H1 (cell line): ENCODE measurements around the gene TTC28. TPM values are rescaled to one million over a fixed set of nuclear protein-coding genes. Genes with fewer than 3 reads are reported as not detected.

Experiments
- JUN ChIP-seq: IDR thresholded peaks from 2 replicates; pipeline ENCODE4 v1.6.1; 2011; ENCODE audit warnings: low read depth, mild to moderate bottlenecking, improper control_type of control experiment, low read length
- KDM1A ChIP-seq: fragments of 200-600, 300-600 bp; sonication (generic); IDR thresholded peaks from 2 replicates; pipeline ENCODE4 v1.7.1; 2016; ENCODE audit warnings: mild to moderate bottlenecking, low read length, borderline replicate concordance
- polyA plus RNA-seq, 7 experiments: library from polyadenylated mRNA; depleted of rRNA in 3 of 7; stranded (reverse) in 5 of 7; unstranded in 2 of 7; fragments of >200 nt in 5 of 7; fragments of 200-250 nt in 2 of 7; gene quantifications; 1 replicate in 5 of 7; 2 replicates in 1 of 7; 4 replicates in 1 of 7; pipeline versions ENCODE4 v1.2.1 to v1.2.3, GENCODE V29; 2011 to 2013; ENCODE audit warnings: missing spikeins in 2 of 7, mixed read lengths in 2 of 7
- total RNA-seq: library from RNA; stranded (reverse); fragmentation: NEBNext Ultra II Directional; extraction: Animal tissue kit (Norgen Biotek cat#: 25700); gene quantifications from 2 replicates; pipeline ENCODE4 v1.2.1, GENCODE V29; 2021

The TTC28 gene
- total and polyA plus RNA-seq, 2 of the 8 experiments (the other 6 are each of a cell fraction or from before 2014, with no cell fraction given) = 2.6 to 12.6 TPM

- TF ChIP-seq JUN (no peak), KDM1A (no peak)
These were observed 604.2 kb downstream of the TTC28 start (continued) for GRCh38 chr22:28075358-28075981.
